Measurements from ENCODE around the gene IFNB1. TPM values are rescaled to one million over a fixed set of nuclear protein-coding genes. Genes with fewer than 3 reads are reported as not detected.

The IFNB1 gene
- total RNA-seq, 1 experiment from 2014 or later, result not detected

DNA sequence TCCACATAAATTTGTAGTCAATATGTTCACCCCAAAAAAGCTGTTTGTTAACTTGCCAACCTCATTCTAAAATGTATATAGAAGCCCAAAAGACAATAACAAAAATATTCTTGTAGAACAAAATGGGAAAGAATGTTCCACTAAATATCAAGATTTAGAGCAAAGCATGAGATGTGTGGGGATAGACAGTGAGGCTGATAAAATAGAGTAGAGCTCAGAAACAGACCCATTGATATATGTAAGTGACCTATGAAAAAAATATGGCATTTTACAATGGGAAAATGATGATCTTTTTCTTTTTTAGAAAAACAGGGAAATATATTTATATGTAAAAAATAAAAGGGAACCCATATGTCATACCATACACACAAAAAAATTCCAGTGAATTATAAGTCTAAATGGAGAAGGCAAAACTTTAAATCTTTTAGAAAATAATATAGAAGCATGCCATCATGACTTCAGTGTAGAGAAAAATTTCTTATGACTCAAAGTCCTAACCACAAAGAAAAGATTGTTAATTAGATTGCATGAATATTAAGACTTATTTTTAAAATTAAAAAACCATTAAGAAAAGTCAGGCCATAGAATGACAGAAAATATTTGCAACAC, 6.6 kb upstream of the IFNB1 start:
- Mint-ChIP-seq H3K36me3 (peaks cover 14% of the 10 kb centered on the region), H3K4me1 (no peaks in the 10 kb centered on the region), H3K27ac (no peak overlapping the region), H3K4me3 (no peak overlapping the region), H3K27me3 (ENCODE audit: low read depth) (no peaks in the 10 kb centered on the region), H3K9me3 (peaks cover 35% of the 10 kb centered on the region)
- ATAC-seq, result no peak
- POLR2A ChIA-PET, result no interaction called here
- CTCF ChIA-PET, result no interaction called here
- TF ChIP-seq RELA (CRISPR knock-in tag; IDR thresholded peaks at IDR 0.05; ENCODE audit: borderline replicate concordance) (no peak), NR2C2 (CRISPR knock-in tag; IDR thresholded peaks at IDR 0.05) (no peak), TCF7 (CRISPR knock-in tag; IDR thresholded peaks at IDR 0.05; ENCODE audit: low read depth) (no peak), GRHL2 (CRISPR knock-in tag; IDR thresholded peaks at IDR 0.05; ENCODE audit: insufficient replicate concordance, severe bottlenecking) (no peak), PRRX2 (CRISPR knock-in tag; IDR thresholded peaks at IDR 0.05) (no peak), FOXK1 (CRISPR knock-in tag; IDR thresholded peaks at IDR 0.05) (no peak), ATF1 (CRISPR knock-in tag; IDR thresholded peaks at IDR 0.05) (no peak), FOXP1 (CRISPR knock-in tag; IDR thresholded peaks at IDR 0.05; ENCODE audit: borderline replicate concordance) (no peak), NFE2L1 (CRISPR knock-in tag; IDR thresholded peaks at IDR 0.05) (no peak), TEAD1 (CRISPR knock-in tag; IDR thresholded peaks at IDR 0.05) (no peak), NR3C1 (CRISPR knock-in tag; conservative IDR thresholded peaks at IDR 0.05; ENCODE audit: low read depth) (no peak), NR1H2 (CRISPR knock-in tag; IDR thresholded peaks at IDR 0.05) (no peak)
- TF ChIP-seq, protein P1, sequence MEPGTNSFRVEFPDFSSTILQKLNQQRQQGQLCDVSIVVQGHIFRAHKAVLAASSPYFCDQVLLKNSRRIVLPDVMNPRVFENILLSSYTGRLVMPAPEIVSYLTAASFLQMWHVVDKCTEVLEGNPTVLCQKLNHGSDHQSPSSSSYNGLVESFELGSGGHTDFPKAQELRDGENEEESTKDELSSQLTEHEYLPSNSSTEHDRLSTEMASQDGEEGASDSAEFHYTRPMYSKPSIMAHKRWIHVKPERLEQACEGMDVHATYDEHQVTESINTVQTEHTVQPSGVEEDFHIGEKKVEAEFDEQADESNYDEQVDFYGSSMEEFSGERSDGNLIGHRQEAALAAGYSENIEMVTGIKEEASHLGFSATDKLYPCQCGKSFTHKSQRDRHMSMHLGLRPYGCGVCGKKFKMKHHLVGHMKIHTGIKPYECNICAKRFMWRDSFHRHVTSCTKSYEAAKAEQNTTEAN (CRISPR knock-in tag; IDR thresholded peaks at IDR 0.05), result no peak
- TF ChIP-seq, protein P2, sequence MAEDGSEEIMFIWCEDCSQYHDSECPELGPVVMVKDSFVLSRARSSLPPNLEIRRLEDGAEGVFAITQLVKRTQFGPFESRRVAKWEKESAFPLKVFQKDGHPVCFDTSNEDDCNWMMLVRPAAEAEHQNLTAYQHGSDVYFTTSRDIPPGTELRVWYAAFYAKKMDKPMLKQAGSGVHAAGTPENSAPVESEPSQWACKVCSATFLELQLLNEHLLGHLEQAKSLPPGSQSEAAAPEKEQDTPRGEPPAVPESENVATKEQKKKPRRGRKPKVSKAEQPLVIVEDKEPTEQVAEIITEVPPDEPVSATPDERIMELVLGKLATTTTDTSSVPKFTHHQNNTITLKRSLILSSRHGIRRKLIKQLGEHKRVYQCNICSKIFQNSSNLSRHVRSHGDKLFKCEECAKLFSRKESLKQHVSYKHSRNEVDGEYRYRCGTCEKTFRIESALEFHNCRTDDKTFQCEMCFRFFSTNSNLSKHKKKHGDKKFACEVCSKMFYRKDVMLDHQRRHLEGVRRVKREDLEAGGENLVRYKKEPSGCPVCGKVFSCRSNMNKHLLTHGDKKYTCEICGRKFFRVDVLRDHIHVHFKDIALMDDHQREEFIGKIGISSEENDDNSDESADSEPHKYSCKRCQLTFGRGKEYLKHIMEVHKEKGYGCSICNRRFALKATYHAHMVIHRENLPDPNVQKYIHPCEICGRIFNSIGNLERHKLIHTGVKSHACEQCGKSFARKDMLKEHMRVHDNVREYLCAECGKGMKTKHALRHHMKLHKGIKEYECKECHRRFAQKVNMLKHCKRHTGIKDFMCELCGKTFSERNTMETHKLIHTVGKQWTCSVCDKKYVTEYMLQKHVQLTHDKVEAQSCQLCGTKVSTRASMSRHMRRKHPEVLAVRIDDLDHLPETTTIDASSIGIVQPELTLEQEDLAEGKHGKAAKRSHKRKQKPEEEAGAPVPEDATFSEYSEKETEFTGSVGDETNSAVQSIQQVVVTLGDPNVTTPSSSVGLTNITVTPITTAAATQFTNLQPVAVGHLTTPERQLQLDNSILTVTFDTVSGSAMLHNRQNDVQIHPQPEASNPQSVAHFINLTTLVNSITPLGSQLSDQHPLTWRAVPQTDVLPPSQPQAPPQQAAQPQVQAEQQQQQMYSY (CRISPR knock-in tag; IDR thresholded peaks at IDR 0.05), result no peak
- TF ChIP-seq, protein P3, sequence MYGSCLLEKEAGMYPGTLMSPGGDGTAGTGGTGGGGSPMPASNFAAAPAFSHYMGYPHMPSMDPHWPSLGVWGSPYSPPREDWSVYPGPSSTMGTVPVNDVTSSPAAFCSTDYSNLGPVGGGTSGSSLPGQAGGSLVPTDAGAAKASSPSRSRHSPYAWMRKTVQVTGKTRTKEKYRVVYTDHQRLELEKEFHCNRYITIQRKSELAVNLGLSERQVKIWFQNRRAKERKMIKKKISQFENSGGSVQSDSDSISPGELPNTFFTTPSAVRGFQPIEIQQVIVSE (CRISPR knock-in tag; IDR thresholded peaks at IDR 0.05; ENCODE audit: borderline replicate concordance), result no peak
- TF ChIP-seq, protein P4, sequence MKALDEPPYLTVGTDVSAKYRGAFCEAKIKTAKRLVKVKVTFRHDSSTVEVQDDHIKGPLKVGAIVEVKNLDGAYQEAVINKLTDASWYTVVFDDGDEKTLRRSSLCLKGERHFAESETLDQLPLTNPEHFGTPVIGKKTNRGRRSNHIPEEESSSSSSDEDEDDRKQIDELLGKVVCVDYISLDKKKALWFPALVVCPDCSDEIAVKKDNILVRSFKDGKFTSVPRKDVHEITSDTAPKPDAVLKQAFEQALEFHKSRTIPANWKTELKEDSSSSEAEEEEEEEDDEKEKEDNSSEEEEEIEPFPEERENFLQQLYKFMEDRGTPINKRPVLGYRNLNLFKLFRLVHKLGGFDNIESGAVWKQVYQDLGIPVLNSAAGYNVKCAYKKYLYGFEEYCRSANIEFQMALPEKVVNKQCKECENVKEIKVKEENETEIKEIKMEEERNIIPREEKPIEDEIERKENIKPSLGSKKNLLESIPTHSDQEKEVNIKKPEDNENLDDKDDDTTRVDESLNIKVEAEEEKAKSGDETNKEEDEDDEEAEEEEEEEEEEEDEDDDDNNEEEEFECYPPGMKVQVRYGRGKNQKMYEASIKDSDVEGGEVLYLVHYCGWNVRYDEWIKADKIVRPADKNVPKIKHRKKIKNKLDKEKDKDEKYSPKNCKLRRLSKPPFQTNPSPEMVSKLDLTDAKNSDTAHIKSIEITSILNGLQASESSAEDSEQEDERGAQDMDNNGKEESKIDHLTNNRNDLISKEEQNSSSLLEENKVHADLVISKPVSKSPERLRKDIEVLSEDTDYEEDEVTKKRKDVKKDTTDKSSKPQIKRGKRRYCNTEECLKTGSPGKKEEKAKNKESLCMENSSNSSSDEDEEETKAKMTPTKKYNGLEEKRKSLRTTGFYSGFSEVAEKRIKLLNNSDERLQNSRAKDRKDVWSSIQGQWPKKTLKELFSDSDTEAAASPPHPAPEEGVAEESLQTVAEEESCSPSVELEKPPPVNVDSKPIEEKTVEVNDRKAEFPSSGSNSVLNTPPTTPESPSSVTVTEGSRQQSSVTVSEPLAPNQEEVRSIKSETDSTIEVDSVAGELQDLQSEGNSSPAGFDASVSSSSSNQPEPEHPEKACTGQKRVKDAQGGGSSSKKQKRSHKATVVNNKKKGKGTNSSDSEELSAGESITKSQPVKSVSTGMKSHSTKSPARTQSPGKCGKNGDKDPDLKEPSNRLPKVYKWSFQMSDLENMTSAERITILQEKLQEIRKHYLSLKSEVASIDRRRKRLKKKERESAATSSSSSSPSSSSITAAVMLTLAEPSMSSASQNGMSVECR (CRISPR knock-in tag; IDR thresholded peaks at IDR 0.05; ENCODE audit: borderline replicate concordance), result no peak
- DNase-seq (ENCODE audit: low spot score), result no peak

DNA sequence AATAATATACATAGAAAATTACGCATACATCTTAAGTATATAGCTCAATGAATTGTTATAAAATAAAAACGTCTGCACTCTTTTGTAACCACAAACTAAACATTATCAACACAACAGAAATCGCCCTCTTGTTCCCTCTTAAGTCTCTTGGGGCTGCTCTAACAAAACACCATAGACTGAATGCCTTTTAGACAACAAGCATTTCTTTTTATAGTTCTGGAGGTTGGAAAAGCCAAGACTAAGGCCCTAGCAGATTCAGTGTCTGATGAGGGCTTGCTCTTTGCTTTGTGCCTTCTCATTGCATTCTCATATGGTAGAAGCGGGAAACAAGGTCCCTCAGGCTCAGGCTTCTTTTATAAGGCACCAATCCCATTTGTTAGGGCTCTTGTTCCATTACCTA, 4.9 kb upstream of the IFNB1 start:
- peaks cover 12% of the 10 kb centered on the region for H3K36me3 Mint-ChIP-seq
- H3K27me3 Mint-ChIP-seq (ENCODE audit: low read depth), result no peaks in the 10 kb centered on the region
- POLR2A ChIA-PET, result no interaction called here
- no peaks in the 10 kb centered on the region for H3K4me1 Mint-ChIP-seq
- no peak for TF ChIP-seq FOXJ3 (CRISPR knock-in tag; IDR thresholded peaks at IDR 0.05; ENCODE audit: borderline replicate concordance)
- no peak overlapping the region for H3K27ac Mint-ChIP-seq
- ATAC-seq (no peak), DNase-seq (ENCODE audit: low spot score) (no peak)
- H3K9me3 Mint-ChIP-seq, result peaks cover 28% of the 10 kb centered on the region
- no peak overlapping the region for H3K4me3 Mint-ChIP-seq
- CTCF ChIA-PET, result no interaction called here
